Right atrium auricular region (tissue), 2 donors: ENCODE measurements around the gene SSR1. TPM values are rescaled to one million over a fixed set of nuclear protein-coding genes. Genes with fewer than 3 reads are reported as not detected.

Experiments
- DNase-seq: peaks from one replicate; pipeline ENCODE4 v3.0.0-alpha.2; 2019; ENCODE audit warnings: low spot score
- H3K27ac ChIP-seq, 2 donors: fragments of 200-600 bp; sonication (generic); 1 replicate in 1 of 2; 2 replicates in 1 of 2; pipeline ENCODE4 v1.5.1; 2016 to 2019
- H3K27me3 ChIP-seq, 2 donors: fragments of 200-600 bp; sonication (generic); one replicate each; pipeline versions ENCODE4 v1.5.1 to v1.6.0; 2017 to 2019
- H3K36me3 ChIP-seq: fragments of 200-600 bp; sonication (generic); one replicate; pipeline ENCODE4 v1.5.1; 2016
- H3K4me1 ChIP-seq, 2 donors: fragments of 200-600 bp; sonication (generic); one replicate each; pipeline versions ENCODE4 v1.5.1 to v1.6.0; 2017 to 2019
- H3K4me3 ChIP-seq, 2 donors: fragments of 200-600 bp; sonication (generic); 1 replicate in 1 of 2; 2 replicates in 1 of 2; pipeline ENCODE4 v1.5.1; 2017 to 2019; ENCODE audit warnings: mild to moderate bottlenecking in 1 of 2, moderate library complexity in 1 of 2
- H3K9me3 ChIP-seq, 2 donors: fragments of 200-600 bp; sonication (generic); one replicate each; pipeline ENCODE4 v1.5.1; 2019
- CTCF ChIP-seq, 2 donors: fragments of 200-600 bp; sonication (generic); IDR thresholded peaks; one replicate each; pipeline ENCODE4 v1.5.1; 2019; ENCODE audit warnings: antibody characterized with exemption in 2 of 2
- total RNA-seq, 2 donors: library from RNA; depleted of rRNA; stranded (reverse); fragments of >200 nt; gene quantifications; one replicate each; pipeline ENCODE4 v1.1.0, GENCODE V29; 2016

The SSR1 gene
- total RNA-seq, 2 donors from 2014 or later: 30.2 to 41.7 TPM

GRCh38 chr6:7260291-7261031 is 52.5 kb downstream of the SSR1 start:
- Histone ChIP-seq H3K4me3 (peak overlapping the region; percentile 60 to 67), H3K36me3 (no peaks in the 10 kb centered on the region), H3K27me3 (no peaks in the 10 kb centered on the region), H3K27ac (peak overlapping the region; percentile 75 to 83), H3K4me1 (peaks cover 0 to 14% of the 10 kb centered on the region in 2 donors), H3K9me3 (peaks cover 0 to 11% of the 10 kb centered on the region in 2 donors)
- DNase-seq: no peak
- no peak for TF ChIP-seq CTCF (IDR thresholded peaks at IDR 0.05)

GRCh38 chr6:7258231-7258763 is 54.7 kb downstream of the SSR1 start:
- Histone ChIP-seq H3K4me3 (no peak overlapping the region), H3K27ac (no peak overlapping the region), H3K27me3 (no peaks in the 10 kb centered on the region), H3K9me3 (peaks cover 0 to 11% of the 10 kb centered on the region in 2 donors), H3K36me3 (no peaks in the 10 kb centered on the region), H3K4me1 (peaks cover 0 to 22% of the 10 kb centered on the region in 2 donors)
- no peak for DNase-seq
- no peak for TF ChIP-seq CTCF (IDR thresholded peaks at IDR 0.05)

DNA sequence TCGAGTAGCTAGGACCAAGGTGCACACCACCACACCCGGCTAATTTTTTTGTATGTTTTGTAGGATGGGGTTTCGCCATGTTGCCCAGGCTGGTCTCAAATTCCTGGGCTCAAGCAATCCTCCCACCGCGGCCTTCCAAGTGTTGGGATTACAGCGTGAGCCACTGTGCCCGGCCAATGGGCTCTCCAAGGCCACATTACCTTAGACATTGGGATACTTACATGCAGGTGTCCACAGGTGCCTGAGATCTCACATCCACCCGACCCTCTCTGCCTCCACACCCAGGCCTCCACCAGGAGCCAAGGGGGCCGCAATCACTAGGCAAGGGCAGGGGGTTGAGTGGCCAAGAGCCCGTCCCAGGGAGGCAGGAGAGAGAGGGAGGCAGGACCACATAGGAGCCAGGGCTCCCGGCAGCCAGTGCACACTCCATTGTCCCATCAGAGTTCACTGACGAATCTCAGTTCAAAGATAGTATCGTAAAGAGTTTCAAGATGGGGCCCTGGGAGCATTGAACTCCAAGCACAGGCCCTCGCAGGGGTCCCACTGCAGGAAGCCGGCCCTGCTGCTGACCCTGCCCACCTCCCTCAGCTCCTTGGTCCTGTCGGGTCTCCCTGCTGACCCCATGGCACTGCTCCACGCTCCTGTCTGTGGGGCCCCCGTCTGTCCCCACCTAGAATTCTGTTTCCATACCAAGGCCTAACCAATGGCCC is 55.3 kb downstream of the SSR1 start:
- Histone ChIP-seq H3K27ac (no peak overlapping the region), H3K4me3 (no peak overlapping the region), H3K27me3 (no peaks in the 10 kb centered on the region), H3K9me3 (peaks cover 0 to 11% of the 10 kb centered on the region in 2 donors), H3K4me1 (peaks cover 0 to 22% of the 10 kb centered on the region in 2 donors), H3K36me3 (no peaks in the 10 kb centered on the region)
- no peak for DNase-seq
- no peak for TF ChIP-seq CTCF (IDR thresholded peaks at IDR 0.05)

DNA sequence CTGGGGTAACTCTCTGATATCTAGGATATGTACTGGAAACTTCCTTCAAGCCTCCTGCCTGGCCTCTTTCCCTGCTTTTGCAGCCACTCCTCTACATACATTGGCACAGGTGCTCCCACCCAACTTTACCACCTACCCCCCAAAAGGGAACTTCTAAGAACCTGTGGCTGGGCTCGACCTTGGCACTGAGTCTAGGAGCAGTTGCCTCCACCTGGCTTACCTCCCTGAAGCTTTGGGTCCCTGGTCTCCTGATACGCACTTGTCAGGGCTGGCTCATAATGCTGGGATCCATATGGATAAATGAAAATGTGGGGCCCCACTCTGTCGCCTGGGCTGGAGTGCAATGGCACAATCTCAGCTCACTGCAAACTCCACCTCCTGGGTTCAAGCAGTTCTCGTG is 56.2 kb downstream of the SSR1 start:
- H3K27me3 ChIP-seq: no peaks in the 10 kb centered on the region
- DNase-seq: no peak
- H3K27ac ChIP-seq: no peak overlapping the region
- no peak for TF ChIP-seq CTCF (IDR thresholded peaks at IDR 0.05)
- peaks cover 2% of the 10 kb centered on the region for H3K36me3 ChIP-seq
- peaks cover 0 to 11% of the 10 kb centered on the region in 2 donors for H3K9me3 ChIP-seq
- H3K4me1 ChIP-seq: peaks cover 0 to 20% of the 10 kb centered on the region in 2 donors
- no peak overlapping the region for H3K4me3 ChIP-seq

DNA sequence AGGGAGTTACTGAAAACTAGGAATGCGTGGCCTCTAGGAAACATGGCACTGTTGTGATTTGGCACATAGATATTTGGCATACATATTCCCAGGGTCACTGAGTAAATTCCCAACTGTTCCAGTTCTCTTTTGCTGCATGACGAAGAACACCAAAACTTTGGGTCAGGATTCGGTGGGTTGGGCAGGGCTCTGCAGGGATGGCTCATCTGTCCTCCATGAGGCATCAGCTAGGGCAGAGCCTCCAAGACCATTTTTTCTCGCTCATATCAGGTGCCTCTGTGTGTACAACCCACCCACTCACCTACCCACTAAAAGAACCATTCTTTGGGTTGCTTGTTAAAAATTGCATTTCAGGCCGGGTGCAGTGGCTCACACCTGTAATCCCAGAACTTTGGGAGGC is 57.1 kb downstream of the SSR1 start:
- Histone ChIP-seq H3K4me1 (peaks cover 0 to 15% of the 10 kb centered on the region in 2 donors), H3K27me3 (no peaks in the 10 kb centered on the region), H3K9me3 (peaks cover 0 to 11% of the 10 kb centered on the region in 2 donors), H3K4me3 (no peak overlapping the region), H3K27ac (peak overlapping the region in 1 of 2 donors; percentile 6), H3K36me3 (peaks cover 11% of the 10 kb centered on the region)
- DNase-seq: no peak
- TF ChIP-seq CTCF (IDR thresholded peaks at IDR 0.05): no peak
